Adrenal gland (tissue), 5 donors: Measurements from ENCODE around the gene MYO1E.

Source experiments
- CTCF ChIP-seq, 6 experiments: fragments of 450-650 bp in 4 of 6; fragments of 200-600 bp in 2 of 6; sonication (generic) in 1 of 6; IDR thresholded peaks; 1 replicate in 5 of 6; 2 replicates in 1 of 6; pipeline versions ENCODE4 v1.5.1 to v1.8.0; 2016 to 2021; ENCODE audit warnings: antibody characterized with exemption in 6 of 6, mild to moderate bottlenecking in 2 of 6, moderate library complexity in 1 of 6
- POLR2A ChIP-seq, 2 donors: fragments of 450-650 bp; IDR thresholded peaks; one replicate each; pipeline ENCODE4 v1.6.1; 2017; ENCODE audit warnings: antibody characterized with exemption in 2 of 2, mild to moderate bottlenecking in 2 of 2, moderate library complexity in 1 of 2
- donor health status: DM: no; HTN: no; CAD: no.

- no peak for TF ChIP-seq CTCF (IDR thresholded peaks at IDR 0.05)
- TF ChIP-seq POLR2A (IDR thresholded peaks at IDR 0.05) = no peak
These were observed 193.0 kb downstream of the MYO1E start for GRCh38 chr15:59179717-59180116.
